HG03565 (cell line): ENCODE data around the gene FGFR1OP2.
"Not testable (repeated sequence)": the region's sequence is repeated elsewhere in the genome, so short reads cannot be mapped to it uniquely, and the experiment has no call there.

ENCODE experiments used
- ATAC-seq: cut with Tn5 transposase; IDR thresholded peaks from one replicate; pipeline ENCODE4 v1.9.1; 2021; ENCODE audit warnings: mild to moderate bottlenecking, moderate library complexity; ENCODE audit not compliant: unreplicated experiment

FGFR1OP2 gene

GRCh38 chr12:26937863-26938700, at the start of gene FGFR1OP2, which contains the start of gene INTS13:
Gene FGFR1OP2 (plus strand): TSS chr12:26938470. CDS start chr12:26954159, 15,689 bp downstream.
Gene INTS13 (minus strand): TSS chr12:26937981. CDS start chr12:26936803, 1,178 bp downstream.
- peak; percentile 72 for ATAC-seq

DNA sequence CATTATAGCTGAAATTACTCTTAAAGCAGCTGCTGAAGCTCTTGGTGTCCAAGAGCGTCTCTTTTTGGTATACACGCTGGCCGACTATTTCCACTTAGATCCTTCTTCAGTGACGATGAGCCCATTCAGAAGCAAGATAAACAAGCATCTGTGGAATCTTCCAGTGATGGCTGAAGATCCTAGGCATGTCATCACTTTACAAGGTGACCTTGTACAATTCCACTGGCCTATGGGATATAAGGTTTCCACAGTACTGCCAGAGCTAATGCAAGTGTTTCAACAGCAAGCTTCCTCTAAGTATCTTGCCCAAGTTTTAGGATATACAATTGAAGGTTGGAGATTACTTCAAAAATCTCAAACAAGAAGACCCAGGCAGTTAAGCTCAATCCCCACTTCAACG, 47.5 kb upstream of the FGFR1OP2 start:
- no peak for ATAC-seq

GRCh38 chr12:26891704-26892103, 46.6 kb upstream of the FGFR1OP2 start:
- ATAC-seq = no peak

DNA sequence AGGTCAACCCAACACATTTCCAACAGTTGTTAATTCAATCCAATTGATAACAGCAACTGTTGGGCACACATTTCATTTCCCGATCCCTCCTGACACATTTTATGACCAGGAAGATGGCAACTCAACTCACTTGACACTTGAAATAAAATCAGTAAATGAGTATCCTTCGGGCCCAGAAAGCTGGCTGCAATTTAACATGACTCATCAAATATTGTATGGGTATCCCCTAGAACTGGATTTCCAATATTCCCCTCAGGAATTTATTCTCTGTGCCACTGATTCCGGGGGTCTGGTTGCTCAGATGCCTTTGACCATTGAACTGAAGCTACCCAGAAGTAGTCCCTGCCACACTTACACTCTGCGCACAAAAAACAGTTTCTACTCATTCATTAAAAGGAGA, 42.6 kb upstream of the FGFR1OP2 start:
- no peak for ATAC-seq

DNA sequence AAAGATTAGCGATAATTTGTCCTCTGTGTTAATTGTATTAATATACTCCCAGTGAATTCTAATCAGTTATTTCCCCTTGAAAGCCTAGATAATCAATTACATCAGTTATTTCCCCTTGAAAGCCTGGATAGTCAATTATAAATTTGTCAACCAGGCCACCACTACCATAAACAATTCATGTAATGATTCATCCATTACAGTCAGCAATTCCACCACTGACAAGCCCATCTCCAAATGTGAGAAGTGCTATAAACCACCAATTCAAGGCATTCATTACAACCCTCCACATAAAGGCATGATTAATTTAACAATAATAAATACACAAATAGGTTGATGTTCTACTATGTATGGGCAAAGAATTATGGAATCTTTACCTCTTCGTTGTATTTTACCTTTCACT, 41.4 kb upstream of the FGFR1OP2 start:
- no peak for ATAC-seq

DNA sequence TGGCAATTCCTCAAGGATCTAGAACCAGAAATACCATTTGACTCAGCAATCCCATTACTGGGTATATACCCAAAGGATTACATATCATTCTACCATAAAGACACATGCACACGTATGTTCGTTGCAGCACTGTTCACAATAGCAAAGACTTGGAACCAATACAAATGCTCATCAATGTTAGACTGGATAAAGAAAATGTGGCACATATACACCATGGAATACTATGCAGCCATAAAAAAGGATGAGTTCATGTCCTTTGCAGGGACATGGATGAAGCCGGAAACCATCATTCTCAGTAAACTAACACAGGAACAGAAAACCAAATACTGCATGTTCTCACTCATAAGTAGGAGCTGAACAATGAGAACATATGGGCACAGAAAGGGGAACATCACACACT, 34.9 kb upstream of the FGFR1OP2 start:
- not testable (repeated sequence) for ATAC-seq

- no peak for ATAC-seq
Measured at GRCh38 chr12:26906024-26906423, 32.2 kb upstream of the FGFR1OP2 start.

GRCh38 chr12:26906704-26907103, 31.6 kb upstream of the FGFR1OP2 start:
- no peak for ATAC-seq

- ATAC-seq = no peak
Measured at GRCh38 chr12:26918321-26919215, 19.7 kb upstream of the FGFR1OP2 start.

DNA sequence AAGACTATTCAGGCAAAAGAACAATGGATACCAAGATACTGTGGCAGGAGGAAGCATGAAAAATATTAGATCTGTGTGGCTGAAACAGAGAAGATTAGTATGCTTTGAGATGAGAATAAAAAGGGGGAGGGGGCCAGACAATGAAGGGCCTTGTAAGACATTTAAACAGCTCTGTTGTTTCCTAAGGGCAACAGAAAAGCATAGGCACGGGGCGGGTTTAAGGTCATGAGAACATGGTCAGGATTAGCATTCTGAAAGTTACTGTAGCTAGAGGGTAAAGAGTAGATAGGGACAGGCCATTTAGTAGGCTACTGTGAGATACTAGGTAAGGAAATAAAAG, 19.1 kb upstream of the FGFR1OP2 start:
- no peak for ATAC-seq

GRCh38 chr12:26921886-26922285, 16.4 kb upstream of the FGFR1OP2 start:
- no peak for ATAC-seq

DNA sequence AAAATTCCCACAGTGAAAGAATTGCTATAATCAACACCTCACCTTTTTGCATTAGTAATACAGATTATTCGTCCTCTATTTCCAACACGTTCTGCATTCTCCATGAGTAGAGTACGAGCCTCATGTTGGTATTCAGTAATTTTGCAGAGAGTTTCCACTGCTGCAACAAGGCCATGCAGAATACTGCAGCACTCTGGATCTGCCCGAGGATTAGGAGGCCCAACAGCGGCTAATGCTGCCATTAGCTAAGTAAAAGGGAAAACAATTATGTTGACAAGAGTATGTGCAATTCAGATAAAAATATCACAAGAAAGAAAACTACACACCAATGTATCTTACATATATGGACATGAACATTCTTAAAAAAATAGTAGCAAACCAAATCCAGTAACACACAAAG, 9.6 kb upstream of the FGFR1OP2 start:
- ATAC-seq = no peak

- no peak for ATAC-seq
Measured at GRCh38 chr12:26929590-26929989, 8.7 kb upstream of the FGFR1OP2 start.

DNA sequence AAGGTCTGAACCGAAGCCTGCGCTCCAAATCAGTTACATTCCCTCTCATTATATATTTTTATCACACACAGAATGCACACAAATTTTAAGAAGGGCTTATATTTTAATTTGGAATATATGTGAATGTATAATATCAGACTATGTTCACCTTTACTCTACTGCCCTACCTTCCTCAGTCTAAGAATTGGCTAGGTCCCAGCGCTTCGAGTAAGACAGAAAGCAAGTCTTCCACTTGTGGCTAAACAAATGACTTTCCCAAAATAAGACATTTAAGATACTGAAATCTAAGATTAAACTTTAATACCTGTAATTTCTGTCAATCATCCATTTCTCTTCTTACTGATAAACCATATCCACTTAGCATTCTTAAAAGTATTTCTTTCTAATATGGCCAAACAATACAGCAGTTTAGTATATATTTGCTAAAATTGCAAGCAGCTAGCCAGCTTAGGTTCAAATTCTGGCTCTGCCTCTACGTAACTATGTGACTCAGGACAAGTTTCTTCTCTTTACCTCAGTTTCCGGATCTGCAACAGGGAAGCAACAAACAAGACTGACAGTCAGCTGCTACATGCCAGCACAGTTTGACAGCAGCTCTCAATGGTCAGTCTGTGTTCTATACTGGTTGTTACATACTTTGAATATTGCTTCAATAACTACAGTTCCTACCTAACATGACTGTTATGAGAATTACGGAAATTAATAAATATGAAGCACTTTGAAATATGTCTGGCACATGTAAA, 2.5 kb upstream of the FGFR1OP2 start:
- no peak for ATAC-seq

DNA sequence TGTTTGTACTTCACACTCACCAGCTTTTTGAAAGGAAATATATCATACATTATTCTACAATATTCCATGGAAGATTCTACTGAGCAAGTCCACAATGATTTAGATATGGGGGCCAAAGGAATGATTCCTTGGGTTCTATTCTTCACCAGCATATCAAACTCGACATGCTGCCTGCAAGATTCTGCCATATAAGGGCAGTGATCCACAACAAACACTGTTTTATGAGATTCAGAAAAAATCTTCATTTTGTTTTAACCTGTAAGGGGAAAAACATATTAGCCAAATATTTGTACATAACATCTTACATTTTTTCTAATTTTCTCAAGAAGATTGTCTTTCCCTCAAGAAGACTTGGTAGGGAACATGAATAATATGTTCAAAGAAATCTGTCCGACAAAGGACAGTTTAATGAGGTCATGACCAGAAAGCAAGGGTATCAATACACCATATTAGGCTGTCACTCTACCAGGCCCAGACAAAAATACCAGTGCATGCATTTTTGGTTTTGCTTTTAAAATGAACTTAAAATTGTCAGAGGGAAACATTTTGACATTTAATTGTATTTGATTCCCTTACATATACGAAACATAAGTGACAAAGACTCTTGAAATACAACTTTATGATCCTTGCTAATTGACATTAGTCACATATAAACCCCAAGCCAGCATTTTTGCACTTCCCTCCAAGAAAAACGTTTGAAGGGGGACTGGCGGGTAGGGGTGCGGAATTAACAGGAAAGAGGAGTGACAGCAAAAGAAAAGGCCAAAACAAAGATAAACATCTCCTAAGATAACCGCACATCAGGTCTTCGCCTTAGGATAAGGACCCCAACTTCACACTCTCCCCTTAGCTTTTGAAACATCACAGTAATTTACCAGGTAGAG, 1.5 kb upstream of the FGFR1OP2 start:
- no peak for ATAC-seq

- no peak for ATAC-seq
Measured at GRCh38 chr12:26937443-26937862, 817 bp upstream of the FGFR1OP2 start.

GRCh38 chr12:26938701-26939062, 412 bp downstream of the FGFR1OP2 start:
- ATAC-seq = peak; percentile 1

DNA sequence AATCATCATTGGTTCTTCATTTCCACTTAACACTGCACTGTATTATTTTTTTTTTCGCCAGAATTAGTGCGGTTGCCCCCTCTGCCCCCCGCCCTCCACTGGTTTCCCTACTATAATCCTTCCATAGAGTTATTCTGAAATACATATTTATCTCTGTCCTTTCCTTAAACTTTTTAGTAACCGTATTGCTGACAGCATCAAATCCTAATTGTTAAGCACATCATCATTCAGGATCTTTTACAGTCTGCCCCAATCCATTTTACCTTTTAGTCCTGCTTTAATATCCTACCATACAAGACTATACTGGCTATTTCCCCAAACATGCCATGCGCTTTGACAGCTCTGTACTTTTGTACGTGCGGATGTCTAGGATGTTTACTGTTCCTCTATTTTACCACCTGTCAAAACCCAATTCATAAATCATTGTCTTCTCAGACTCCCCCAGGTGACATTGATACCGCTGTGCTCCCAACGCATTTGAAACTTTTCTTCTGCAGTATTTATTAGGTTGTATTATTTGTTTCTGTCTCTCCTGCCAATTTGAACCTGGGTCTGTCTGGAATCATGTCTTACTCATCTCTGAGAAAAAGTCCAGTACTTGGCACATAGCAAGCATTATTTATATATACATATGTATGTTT, 1.0 kb downstream of the FGFR1OP2 start:
- no peak for ATAC-seq

GRCh38 chr12:26939953-26940352, 1.7 kb downstream of the FGFR1OP2 start:
- ATAC-seq = no peak
